ENCODE measurements around the gene TXLNB. TPM values are rescaled to one million over a fixed set of nuclear protein-coding genes. Genes with fewer than 3 reads are reported as not detected.

Gene TXLNB
- total RNA-seq, 1 experiment from 2014 or later: not detected

DNA sequence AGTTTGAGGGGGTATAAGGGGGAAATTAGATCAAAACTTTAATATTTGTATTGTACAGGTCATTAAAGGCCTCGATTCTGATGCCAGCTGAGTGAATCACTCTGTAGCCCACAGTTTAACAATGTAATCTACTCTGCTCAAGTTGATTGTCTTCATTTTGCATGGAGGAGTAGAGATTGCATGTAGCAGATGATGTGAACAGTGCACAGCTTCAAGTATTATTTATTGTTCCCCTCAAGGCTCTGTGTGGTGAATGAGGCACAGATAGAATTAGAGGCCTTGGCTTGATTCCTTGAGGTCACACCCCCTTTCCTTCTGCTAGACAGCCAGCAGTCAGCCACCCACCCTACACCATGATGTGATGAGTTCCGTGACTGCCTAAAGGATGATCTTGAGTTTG lies 38.1 kb downstream of the TXLNB start:
- TF ChIP-seq TCF7L2 (IDR thresholded peaks at IDR 0.05; ENCODE audit: low read depth, low read length): no peak
- TF ChIP-seq, protein P1, sequence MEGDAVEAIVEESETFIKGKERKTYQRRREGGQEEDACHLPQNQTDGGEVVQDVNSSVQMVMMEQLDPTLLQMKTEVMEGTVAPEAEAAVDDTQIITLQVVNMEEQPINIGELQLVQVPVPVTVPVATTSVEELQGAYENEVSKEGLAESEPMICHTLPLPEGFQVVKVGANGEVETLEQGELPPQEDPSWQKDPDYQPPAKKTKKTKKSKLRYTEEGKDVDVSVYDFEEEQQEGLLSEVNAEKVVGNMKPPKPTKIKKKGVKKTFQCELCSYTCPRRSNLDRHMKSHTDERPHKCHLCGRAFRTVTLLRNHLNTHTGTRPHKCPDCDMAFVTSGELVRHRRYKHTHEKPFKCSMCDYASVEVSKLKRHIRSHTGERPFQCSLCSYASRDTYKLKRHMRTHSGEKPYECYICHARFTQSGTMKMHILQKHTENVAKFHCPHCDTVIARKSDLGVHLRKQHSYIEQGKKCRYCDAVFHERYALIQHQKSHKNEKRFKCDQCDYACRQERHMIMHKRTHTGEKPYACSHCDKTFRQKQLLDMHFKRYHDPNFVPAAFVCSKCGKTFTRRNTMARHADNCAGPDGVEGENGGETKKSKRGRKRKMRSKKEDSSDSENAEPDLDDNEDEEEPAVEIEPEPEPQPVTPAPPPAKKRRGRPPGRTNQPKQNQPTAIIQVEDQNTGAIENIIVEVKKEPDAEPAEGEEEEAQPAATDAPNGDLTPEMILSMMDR (IDR thresholded peaks at IDR 0.05): no peak
- no peak for TF ChIP-seq POLR2AphosphoS5 (IDR thresholded peaks at IDR 0.05; ENCODE audit: low read depth, low read length)
- no peak for TF ChIP-seq SIN3A (IDR thresholded peaks at IDR 0.05; ENCODE audit: borderline replicate concordance, insufficient read depth, low read depth, low read length)
- TF ChIP-seq, protein P2, sequence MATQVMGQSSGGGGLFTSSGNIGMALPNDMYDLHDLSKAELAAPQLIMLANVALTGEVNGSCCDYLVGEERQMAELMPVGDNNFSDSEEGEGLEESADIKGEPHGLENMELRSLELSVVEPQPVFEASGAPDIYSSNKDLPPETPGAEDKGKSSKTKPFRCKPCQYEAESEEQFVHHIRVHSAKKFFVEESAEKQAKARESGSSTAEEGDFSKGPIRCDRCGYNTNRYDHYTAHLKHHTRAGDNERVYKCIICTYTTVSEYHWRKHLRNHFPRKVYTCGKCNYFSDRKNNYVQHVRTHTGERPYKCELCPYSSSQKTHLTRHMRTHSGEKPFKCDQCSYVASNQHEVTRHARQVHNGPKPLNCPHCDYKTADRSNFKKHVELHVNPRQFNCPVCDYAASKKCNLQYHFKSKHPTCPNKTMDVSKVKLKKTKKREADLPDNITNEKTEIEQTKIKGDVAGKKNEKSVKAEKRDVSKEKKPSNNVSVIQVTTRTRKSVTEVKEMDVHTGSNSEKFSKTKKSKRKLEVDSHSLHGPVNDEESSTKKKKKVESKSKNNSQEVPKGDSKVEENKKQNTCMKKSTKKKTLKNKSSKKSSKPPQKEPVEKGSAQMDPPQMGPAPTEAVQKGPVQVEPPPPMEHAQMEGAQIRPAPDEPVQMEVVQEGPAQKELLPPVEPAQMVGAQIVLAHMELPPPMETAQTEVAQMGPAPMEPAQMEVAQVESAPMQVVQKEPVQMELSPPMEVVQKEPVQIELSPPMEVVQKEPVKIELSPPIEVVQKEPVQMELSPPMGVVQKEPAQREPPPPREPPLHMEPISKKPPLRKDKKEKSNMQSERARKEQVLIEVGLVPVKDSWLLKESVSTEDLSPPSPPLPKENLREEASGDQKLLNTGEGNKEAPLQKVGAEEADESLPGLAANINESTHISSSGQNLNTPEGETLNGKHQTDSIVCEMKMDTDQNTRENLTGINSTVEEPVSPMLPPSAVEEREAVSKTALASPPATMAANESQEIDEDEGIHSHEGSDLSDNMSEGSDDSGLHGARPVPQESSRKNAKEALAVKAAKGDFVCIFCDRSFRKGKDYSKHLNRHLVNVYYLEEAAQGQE (IDR thresholded peaks at IDR 0.05; ENCODE audit: insufficient read depth in 1 of 2, low read depth in 2 of 2, low read length in 1 of 2): no peak
- no peak for DNase-seq (ENCODE audit: low read depth, low spot score)
- no peak overlapping the region for H3K4me3 ChIP-seq (ENCODE audit: low read depth in 2 of 2, low read length in 2 of 2)
- ATAC-seq: no peak
- H3K36me3 ChIP-seq (ENCODE audit: control insufficient read depth, insufficient read depth, low read length): no peaks in the 10 kb centered on the region
- no peaks in the 10 kb centered on the region for H3K9me3 ChIP-seq (ENCODE audit: control insufficient read depth, insufficient read depth, low read depth, low read length)
- in situ Hi-C loops (cut with HindIII; ENCODE audit: low pct_unique_long_range_greater_than_20kb, low sequenced_read_pairs): no loop called here
- no peaks in the 10 kb centered on the region for H3K4me1 ChIP-seq (ENCODE audit: control insufficient read depth, insufficient read depth, low read length)
- intact Hi-C loops (cut with micrococcal nuclease; ENCODE audit: unreplicated experiment): no loop called here
- ChIA-PET POLR2A (no interaction called here), CTCF (interaction anchor here (0.5 kb wide), 1 partner anchor 106 kb away, joined by 4 read pairs; no protein-coding TSS in a partner anchor)
- no peak overlapping the region for H3K27ac ChIP-seq (ENCODE audit: low read length)
- no TSS peak for BruUV-seq (replicated peaks)
- no peaks in the 10 kb centered on the region for H3K27me3 ChIP-seq (ENCODE audit: control insufficient read depth, insufficient read depth, low read length)

DNA sequence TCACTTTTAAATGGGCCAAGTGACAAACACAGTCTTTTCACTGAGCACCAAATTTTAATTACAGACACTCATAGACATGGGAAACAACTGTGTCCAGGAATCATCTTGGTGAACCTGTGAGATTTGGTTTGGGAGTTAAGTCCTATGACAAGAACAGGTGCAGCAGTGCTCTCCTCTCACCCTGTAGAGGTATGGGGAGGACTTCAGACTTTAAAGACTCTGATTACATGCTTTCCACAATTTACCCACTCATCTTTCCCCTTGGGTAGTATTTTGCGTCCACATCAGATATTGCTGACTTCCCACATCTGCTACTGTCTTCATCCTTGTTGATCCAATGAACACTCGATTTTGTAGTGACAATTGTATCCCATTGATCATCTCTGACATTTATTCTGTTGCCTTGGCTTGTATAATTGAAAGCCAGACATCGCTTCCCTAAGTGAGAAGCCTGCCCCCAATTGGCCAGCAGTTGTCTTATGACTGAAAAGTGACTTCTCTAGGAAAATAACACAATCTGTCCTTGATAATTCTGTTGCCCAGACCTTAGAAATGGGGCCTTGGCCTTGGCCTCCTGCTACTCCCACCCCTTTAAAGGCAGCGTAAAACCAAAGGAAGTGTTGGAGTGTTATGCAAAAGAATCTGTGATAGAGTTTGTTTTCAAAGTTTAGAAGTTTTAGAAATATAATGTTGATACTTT lies 40.0 kb downstream of the TXLNB start:
- Histone ChIP-seq H3K9me3 (ENCODE audit: control insufficient read depth, insufficient read depth, low read depth, low read length) (no peaks in the 10 kb centered on the region), H3K4me3 (ENCODE audit: low read depth in 2 of 2, low read length in 2 of 2) (no peak overlapping the region), H3K27me3 (ENCODE audit: control insufficient read depth, insufficient read depth, low read length) (no peaks in the 10 kb centered on the region), H3K36me3 (ENCODE audit: control insufficient read depth, insufficient read depth, low read length) (no peaks in the 10 kb centered on the region), H3K27ac (ENCODE audit: low read length) (no peak overlapping the region), H3K4me1 (ENCODE audit: control insufficient read depth, insufficient read depth, low read length) (no peaks in the 10 kb centered on the region)
- no peak for ATAC-seq
- no peak for DNase-seq (ENCODE audit: low read depth, low spot score)
- intact Hi-C loops (cut with micrococcal nuclease; ENCODE audit: unreplicated experiment): no loop called here
- in situ Hi-C loops (cut with HindIII; ENCODE audit: low pct_unique_long_range_greater_than_20kb, low sequenced_read_pairs): no loop called here
- CTCF ChIA-PET: no interaction called here
- BruUV-seq (replicated peaks): no TSS peak
- no peak for TF ChIP-seq SIN3A (IDR thresholded peaks at IDR 0.05; ENCODE audit: borderline replicate concordance, insufficient read depth, low read depth, low read length)
- no peak for TF ChIP-seq POLR2AphosphoS5 (IDR thresholded peaks at IDR 0.05; ENCODE audit: low read depth, low read length)
- TF ChIP-seq, protein P2 (IDR thresholded peaks at IDR 0.05; ENCODE audit: insufficient read depth in 1 of 2, low read depth in 2 of 2, low read length in 1 of 2): no peak
- POLR2A ChIA-PET: no interaction called here
